ENCODE data around the gene DIO1.

GRCh38 chr1:53911442-53911841 is 17.5 kb downstream of the DIO1 start:
- no peak for TF ChIP-seq CTCF (IDR thresholded peaks at IDR 0.05; ENCODE audit: low read depth, low read length, poor library complexity, severe bottlenecking)
- no peak for TF ChIP-seq EZH2phosphoT487 (IDR thresholded peaks at IDR 0.05; ENCODE audit: borderline replicate concordance, low read length)

All from DOHH2 (cell line).